GM20431 (cell line): ENCODE measurements around the gene KRTAP13-2.

Source experiments
- in situ Hi-C: fragments of 300-500 bp; cut with MseI, MboI; formaldehyde crosslinking; loops from one replicate; pipeline ENCODE4 v1.15.0; 2020; ENCODE audit warnings: low sequenced_read_pairs; ENCODE audit not compliant: unreplicated experiment

Gene KRTAP13-2

DNA sequence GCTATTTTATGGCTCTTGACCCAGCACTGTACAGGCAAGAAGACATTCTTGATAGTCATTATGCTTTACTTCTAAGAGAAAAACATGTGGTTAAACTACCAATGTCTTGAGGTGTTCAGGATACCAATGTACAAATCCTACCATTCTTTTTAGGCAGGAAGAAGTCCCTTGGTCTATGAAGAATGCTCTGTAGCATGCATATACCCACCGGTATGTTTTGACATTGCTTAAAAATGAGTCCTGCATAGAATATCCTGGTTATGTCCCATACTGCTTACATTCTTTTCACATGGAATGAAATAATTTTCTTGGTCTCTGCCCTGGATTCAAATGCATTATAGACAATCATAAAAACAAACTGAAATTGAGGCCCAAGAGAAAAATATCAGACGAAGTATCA is 39.4 kb downstream of the KRTAP13-2 start:
- in situ Hi-C loops: loop anchor here (25.0 kb wide), 1 partner anchor 755 kb away; no protein-coding TSS in a partner anchor

DNA sequence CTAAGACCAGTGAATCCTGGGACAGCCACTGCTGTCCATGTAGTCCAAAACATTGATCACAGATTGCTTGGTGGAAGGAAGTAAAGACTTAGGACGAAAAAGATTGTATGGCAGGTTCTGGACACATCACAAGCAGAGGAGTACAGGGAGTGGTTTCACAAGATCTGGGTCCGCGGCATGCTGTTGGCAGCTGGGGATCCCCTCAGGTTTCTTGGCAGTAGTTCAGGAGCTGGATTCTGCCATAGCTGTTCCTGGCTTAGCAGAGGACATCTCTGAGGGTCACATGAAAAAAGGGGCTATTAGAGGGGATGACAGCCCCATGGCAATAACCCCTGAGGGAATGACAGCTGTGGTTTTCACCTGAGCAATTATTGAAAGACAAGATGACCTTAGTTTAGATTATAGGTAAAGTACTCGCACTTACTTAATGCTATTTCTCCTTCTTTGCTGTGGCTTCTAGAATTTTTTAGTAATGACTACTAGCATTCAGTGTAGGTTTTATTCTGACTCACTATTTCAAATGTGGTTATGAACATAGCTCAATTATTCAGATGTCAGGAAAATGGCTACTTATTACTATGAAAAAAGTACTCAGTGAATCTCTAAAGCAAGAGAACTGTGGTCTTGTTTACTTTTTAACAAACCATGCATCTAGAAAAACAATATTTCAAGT is 42.7 kb downstream of the KRTAP13-2 start:
- in situ Hi-C loops: loop anchor here (25.0 kb wide), 1 partner anchor 758 kb away; no protein-coding TSS in a partner anchor

DNA sequence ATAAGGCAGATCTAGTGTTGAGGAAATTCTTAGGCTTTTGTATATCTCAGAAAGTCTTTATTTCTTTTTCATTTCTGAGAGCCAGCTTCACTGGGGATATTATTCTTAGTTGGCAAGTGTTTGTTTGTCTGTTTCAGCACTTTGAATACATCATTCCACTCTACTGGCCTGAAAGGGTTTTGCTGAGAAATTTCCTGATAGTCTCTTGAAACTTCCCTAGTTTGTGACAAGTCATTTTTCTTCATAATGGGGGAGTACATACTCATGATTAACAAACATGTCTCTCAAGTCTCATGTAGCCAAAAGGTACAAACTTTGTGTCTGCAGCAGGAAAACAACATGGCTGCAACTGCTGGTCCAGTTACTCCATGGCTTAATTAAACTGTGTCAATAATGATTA is 45.7 kb downstream of the KRTAP13-2 start:
- in situ Hi-C loops: loop anchor here (25.0 kb wide), 1 partner anchor 761 kb away; no protein-coding TSS in a partner anchor
